Measurements from ENCODE around the gene PLXNB2.
"Not testable (repeated sequence)": the region's sequence is repeated elsewhere in the genome, so short reads cannot be mapped to it uniquely, and the experiment has no call there.

- not testable (repeated sequence) for TF ChIP-seq CTCF (conservative IDR thresholded peaks at IDR 0.05); EZH2 (IDR thresholded peaks at IDR 0.05; ENCODE audit: low read depth)
These were observed 33.7 kb downstream of the PLXNB2 start for GRCh38 chr22:50273781-50274180.
